RWPE1 (cell line): Measurements from ENCODE around the gene GGACT.

Experiments
- CTCF ChIA-PET: fragments of 350-600 bp; sonication (Branson Sonifier 250); formaldehyde crosslinking; extraction: SDS; loops from one replicate; lab custom pipeline; 2021; lab: Yijun Ruan, JAX
- POLR2A ChIA-PET: fragments of 400-600 bp; formaldehyde crosslinking; extraction: SDS; loops from one replicate; lab custom pipeline; 2020; ENCODE audit warnings: antibody characterized with exemption; ENCODE audit not compliant: low non-redundant PET; lab: Yijun Ruan, JAX
- DNase-seq: peaks from one replicate; pipeline ENCODE4 v3.0.0; 2012; ENCODE audit warnings: low spot score
- H3K27ac ChIP-seq: fragments of 450-650 bp; 2 replicates; pipeline ENCODE4 v1.5.1; 2017
- CTCF ChIP-seq: fragments of 450-650 bp; conservative IDR thresholded peaks from 2 replicates; pipeline ENCODE4 v1.5.1; 2017; ENCODE audit warnings: low read depth, mild to moderate bottlenecking

The GGACT gene

GRCh38 chr13:100604918-100605710, 16.5 kb upstream of the GGACT start:
- ChIA-PET CTCF (no interaction called here), POLR2A (no interaction called here)
- TF ChIP-seq CTCF: no peak
- H3K27ac ChIP-seq: no peak overlapping the region
- no peak for DNase-seq

GRCh38 chr13:100602493-100603111, 14.0 kb upstream of the GGACT start:
- no peak for TF ChIP-seq CTCF
- ChIA-PET POLR2A (no interaction called here), CTCF (interaction anchor here (0.7 kb wide), 1 partner anchor 688 kb away, joined by 3 read pairs; no protein-coding TSS in a partner anchor)
- no peak overlapping the region for H3K27ac ChIP-seq
- no peak for DNase-seq

GRCh38 chr13:100601716-100602115, 13.1 kb upstream of the GGACT start:
- POLR2A ChIA-PET: no interaction called here
- TF ChIP-seq CTCF: no peak
- CTCF ChIA-PET: no interaction called here
- no peak for DNase-seq
- no peak overlapping the region for H3K27ac ChIP-seq

- no peak for DNase-seq
- H3K27ac ChIP-seq: no peak overlapping the region
- TF ChIP-seq CTCF: no peak
- POLR2A ChIA-PET: no interaction called here
- CTCF ChIA-PET: no interaction called here
These were observed 12.3 kb upstream of the GGACT start for GRCh38 chr13:100600915-100601314.

GRCh38 chr13:100600461-100600860, 11.9 kb upstream of the GGACT start:
- ChIA-PET CTCF (no interaction called here), POLR2A (no interaction called here)
- DNase-seq: no peak
- H3K27ac ChIP-seq: no peak overlapping the region
- no peak for TF ChIP-seq CTCF

- ChIA-PET POLR2A (no interaction called here), CTCF (no interaction called here)
- no peak overlapping the region for H3K27ac ChIP-seq
- TF ChIP-seq CTCF: no peak
- DNase-seq: no peak
These were observed 8.7 kb upstream of the GGACT start for GRCh38 chr13:100597253-100597652.
